ENCODE measurements around the gene PHF12.
"Not testable (repeated sequence)": the region's sequence is repeated elsewhere in the genome, so short reads cannot be mapped to it uniquely, and the experiment has no call there.

PHF12 gene

GRCh38 chr17:28878981-28879380 is 72.3 kb downstream of the PHF12 start:
- TF ChIP-seq CTCF (conservative IDR thresholded peaks at IDR 0.05), result peak; percentile 72
- H3K27ac ChIP-seq, result no peak overlapping the region

- no peak overlapping the region for H3K27ac ChIP-seq
These were observed 73.0 kb downstream of the PHF12 start for GRCh38 chr17:28878158-28878910.

DNA sequence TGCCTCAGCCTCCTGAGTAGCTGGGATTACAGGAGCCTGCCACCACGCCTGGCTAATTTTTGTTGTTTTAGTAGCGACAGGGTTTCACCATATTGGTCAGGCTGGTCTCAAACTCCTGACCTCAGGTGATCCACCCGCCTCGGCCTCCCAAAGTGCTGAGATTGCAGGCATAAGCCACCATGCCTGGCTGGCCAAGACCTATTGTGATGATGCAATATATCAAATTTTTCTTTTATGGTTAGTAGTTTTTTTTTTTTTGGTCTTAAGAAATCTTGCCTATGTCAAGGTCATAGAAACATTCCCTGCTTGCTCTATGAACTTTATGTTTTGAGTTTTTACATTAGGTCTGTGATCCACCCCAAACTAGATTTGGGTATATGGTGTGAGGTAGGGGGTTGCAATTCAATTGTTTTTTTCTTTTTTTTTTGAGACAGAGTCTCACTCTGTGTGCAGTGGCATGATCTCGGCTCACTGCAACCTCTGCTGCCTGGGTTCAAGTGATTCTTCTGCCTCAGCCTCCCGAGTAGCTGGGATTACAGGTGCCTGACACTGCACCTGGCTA is 74.1 kb downstream of the PHF12 start:
- H3K27ac ChIP-seq, result not testable (repeated sequence)

More at GRCh38 chr17:28878158-28878910, 73.0 kb downstream of the PHF12 start:
- no peak for TF ChIP-seq CTCF (conservative IDR thresholded peaks at IDR 0.05)

GRCh38 chr17:28875848-28876550 is 75.3 kb downstream of the PHF12 start:
- H3K27ac ChIP-seq, result no peak overlapping the region
- TF ChIP-seq CTCF (conservative IDR thresholded peaks at IDR 0.05), result no peak

GRCh38 chr17:28874750-28875149 is 76.6 kb downstream of the PHF12 start:
- H3K27ac ChIP-seq, result no peak overlapping the region
- no peak for TF ChIP-seq CTCF (conservative IDR thresholded peaks at IDR 0.05)

- TF ChIP-seq CTCF (conservative IDR thresholded peaks at IDR 0.05), result no peak
- no peak overlapping the region for H3K27ac ChIP-seq
These were observed 77.5 kb downstream of the PHF12 start for GRCh38 chr17:28873839-28874238.

DNA sequence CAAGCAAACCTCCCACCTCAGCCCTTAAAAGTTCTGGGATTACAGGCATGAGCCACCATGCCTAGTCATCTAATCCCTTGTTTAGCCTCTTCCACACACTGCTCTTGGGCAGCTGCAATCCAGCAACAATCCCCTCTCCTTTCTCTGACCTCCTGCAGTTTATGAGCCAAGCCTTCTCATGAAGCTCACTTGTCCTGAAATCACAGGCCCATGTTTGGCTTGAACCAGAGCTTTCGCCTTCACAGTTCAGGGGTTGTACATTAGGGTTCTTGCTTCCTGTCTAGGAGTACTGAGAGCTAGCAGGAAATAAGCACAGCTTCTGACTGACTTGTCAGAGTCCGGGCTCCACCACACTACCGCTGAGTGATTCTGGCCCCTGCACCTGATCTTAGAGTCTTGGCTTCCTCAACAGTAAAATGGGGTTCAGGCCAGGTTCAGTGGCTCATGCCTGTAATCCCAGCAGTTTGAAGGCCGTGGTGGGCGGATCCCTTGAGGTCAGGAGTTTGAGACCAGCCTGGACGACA is 80.2 kb downstream of the PHF12 start:
- no peak overlapping the region for H3K27ac ChIP-seq
- no peak for TF ChIP-seq CTCF (conservative IDR thresholded peaks at IDR 0.05)

Measured in VCaP (cell line).